SIG-M5 treated with dmso at 0.1 percent for 504 hours (cell line): ENCODE results near the gene TNRC6B.

ENCODE experiments used
- DNase-seq: peaks from one replicate; lab custom pipeline; 2025; ENCODE audit not compliant: unreplicated experiment; lab: John Stamatoyannopoulos, UW

Gene TNRC6B

GRCh38 chr22:40239345-40239683 lies 61.6 kb downstream of the TNRC6B start:
- no peak for DNase-seq

- DNase-seq = no peak
These were observed 62.4 kb downstream of the TNRC6B start for GRCh38 chr22:40240160-40240559.

- no peak for DNase-seq
These were observed 63.0 kb downstream of the TNRC6B start for GRCh38 chr22:40240686-40241085.

GRCh38 chr22:40241200-40241763 lies 63.6 kb downstream of the TNRC6B start:
- no peak for DNase-seq

DNA sequence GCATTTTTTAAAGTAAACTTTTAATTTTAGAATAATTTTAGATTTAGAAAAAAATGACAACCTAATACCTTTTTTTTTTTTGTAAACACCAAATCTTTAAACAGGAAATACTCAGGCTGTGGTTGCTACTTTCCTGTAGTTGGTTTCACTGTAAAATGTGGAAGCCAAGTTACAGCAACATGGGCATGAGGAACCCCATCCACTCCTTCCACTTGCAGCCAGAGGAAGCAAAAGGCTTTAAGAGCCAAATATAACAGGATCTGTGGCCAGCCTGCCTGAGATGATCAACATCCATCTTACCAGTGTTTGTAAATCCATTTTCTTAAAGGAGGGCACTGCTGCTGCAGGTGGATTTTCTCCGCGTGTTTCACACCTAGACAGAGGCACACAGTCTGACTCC lies 66.2 kb downstream of the TNRC6B start:
- no peak for DNase-seq

DNA sequence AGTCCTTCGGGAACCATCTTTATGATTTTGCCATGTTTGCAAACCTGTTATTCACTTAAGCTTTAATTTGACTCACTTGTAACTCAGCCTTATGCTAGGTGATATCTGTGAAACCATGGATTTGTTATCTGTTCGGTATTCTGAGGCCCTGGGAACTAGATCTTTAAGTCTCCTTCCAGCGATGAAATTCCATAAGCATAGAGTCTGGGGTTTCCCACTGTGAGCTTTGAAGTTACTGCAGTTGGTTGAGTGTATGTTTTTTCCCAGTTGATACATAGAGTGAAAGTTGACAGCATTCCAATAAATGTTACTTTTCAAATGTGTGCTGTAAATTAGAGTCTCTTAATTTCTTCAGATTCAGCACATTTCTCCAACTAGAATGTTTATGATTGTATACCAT lies 66.9 kb downstream of the TNRC6B start:
- no peak for DNase-seq

GRCh38 chr22:40247976-40248375 lies 70.3 kb downstream of the TNRC6B start:
- DNase-seq = no peak

DNA sequence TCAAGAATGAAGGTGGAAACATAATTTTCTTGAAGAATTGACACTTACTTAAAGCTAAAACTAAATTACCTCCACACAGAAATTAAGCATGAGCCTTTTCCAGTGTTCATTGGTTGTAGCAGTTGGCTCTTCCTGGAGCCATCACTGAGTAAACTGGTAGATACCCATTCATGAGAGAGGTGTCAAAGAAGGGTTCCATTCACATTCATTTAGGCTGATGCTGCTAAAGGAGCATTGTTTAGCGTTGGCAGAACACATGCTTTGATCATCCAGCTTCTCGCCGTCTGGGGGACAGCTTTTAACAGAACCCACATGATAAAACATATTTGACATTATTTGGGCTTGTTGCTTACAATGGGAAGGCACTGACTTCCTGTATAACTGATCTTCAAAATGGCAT lies 71.6 kb downstream of the TNRC6B start:
- DNase-seq = no peak

GRCh38 chr22:40250608-40251007 lies 72.9 kb downstream of the TNRC6B start:
- no peak for DNase-seq

DNA sequence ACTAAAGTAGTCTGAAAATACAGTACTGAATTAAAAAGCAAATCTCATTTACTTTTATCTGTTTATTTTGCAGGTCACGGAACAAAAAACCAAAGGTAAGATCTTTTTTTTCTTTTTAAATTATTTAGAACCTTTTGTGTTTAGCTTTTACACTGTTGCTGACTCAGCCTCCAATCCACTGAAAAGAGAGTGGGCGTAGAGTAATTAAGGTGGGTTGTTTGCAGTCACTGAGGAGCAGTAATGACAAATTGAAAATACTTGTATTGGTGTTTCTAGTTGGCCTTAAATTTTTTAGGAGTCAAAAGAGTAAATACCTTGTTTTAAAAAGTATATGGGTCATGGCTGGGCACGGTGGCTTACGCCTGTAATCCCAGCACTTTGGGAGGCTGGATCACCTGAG lies 73.4 kb downstream of the TNRC6B start:
- no peak for DNase-seq

GRCh38 chr22:40252146-40252545 lies 74.4 kb downstream of the TNRC6B start:
- no peak for DNase-seq

GRCh38 chr22:40256516-40256915 lies 78.8 kb downstream of the TNRC6B start:
- no peak for DNase-seq

DNA sequence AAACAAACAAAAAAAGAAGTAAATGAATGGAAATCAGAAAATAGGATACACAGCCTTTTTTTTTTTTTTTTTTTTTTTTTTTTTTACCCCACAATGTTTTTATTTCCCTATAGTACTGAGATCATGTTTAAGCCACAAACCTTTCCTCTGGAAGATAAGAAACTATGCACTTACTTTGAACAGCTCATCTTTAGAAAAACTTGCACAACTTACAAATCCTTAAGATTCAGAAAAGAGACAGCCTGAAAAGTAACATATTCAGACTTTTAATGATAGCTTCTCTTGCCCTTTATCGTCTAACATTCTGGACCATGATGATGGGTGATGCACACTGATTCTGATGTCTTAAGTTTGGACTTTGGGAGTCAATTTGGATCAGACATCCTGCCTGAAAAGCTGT lies 80.3 kb downstream of the TNRC6B start:
- no peak for DNase-seq

DNA sequence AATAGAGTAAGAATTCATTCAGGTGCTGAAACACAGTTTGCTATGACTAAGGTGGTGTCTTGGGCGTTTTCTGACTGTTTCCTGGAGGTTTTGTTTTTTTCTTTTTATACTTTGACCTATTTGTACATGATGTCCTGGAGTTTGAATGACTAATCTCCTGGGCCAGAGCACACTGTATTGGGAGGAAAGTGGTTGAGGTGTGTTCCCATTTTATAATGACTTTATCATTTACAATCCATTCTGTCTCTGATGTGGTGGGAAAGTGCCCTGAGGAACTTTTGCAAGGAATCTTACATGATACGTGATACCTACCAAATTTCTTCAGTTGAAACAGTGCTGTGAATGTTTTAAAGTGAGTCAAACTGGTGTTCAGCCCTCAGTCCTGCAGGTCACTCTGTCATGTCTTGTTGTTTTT lies 80.8 kb downstream of the TNRC6B start:
- no peak for DNase-seq

- DNase-seq = no peak
These were observed 84.1 kb downstream of the TNRC6B start for GRCh38 chr22:40261783-40262182.

GRCh38 chr22:40263191-40263590 lies 85.5 kb downstream of the TNRC6B start:
- DNase-seq = no peak

- DNase-seq = no peak
These were observed 88.1 kb downstream of the TNRC6B start for GRCh38 chr22:40265783-40266182.

- DNase-seq = no peak
These were observed 92.3 kb downstream of the TNRC6B start for GRCh38 chr22:40270031-40270430.

- DNase-seq = no peak
These were observed 93.1 kb downstream of the TNRC6B start for GRCh38 chr22:40270748-40271373.

- DNase-seq = no peak
These were observed 93.7 kb downstream of the TNRC6B start for GRCh38 chr22:40271440-40271839.

DNA sequence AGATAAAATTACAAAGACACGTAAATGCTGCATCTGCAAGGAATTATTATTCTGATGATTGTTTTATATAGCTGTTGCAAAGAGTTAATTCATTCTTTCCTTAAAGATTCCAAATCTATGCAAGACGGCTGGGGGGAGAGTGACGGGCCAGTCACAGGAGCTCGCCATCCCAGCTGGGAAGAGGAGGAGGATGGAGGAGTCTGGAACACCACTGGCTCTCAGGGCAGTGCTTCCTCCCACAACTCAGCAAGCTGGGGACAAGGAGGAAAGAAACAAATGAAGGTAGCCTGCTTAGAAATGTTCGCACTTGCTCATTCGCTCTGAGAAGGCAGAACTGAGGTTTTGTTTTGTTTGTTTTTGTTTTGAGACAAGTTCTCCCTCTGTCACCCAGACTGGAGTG lies 95.6 kb downstream of the TNRC6B start:
- DNase-seq = no peak

DNA sequence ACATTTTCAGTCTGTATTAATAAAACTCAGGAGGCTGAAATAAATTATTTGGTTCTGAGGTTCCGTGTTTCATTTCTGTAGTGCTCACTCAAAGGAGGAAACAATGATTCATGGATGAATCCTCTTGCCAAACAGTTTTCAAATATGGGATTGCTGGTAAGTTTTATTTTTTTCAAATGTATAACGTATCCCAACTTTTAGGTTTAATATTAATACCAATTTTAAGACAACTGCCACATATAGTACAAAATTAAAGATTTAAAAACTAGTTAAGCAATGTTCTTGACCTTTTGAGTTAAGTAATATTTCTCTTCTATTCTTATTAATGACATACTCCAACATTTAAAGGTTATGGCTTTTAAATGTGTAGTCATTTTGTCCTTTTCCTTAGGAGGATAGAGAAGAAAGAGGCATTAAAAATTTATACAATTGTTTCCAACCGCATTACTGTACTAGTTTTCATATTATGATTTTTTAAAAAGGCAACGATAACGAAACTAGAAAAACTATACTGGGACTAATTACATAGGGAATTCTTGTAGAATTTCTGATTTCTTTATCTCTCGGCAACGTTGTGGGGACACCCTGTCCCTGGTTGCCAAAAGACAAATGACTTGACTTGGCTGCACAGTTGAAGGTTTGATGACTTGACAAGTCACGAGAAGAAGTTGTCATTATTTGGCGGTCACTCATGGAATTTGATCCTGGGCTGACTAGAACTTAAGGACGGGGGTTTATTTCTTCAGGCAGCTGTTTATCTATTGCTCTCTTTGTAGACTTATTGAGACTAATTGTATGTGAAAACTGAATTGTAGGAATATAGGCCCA lies 99.5 kb downstream of the TNRC6B start:
- DNase-seq = no peak
